GM10266 (cell line): ENCODE measurements around the gene SLC22A1.

ENCODE experiments used
- DNase-seq: peaks from one replicate; pipeline ENCODE4 v3.0.0; 2012; ENCODE audit errors: extremely low spot score
- CTCF ChIP-seq: IDR thresholded peaks from 2 replicates; pipeline ENCODE4 v1.5.1; 2012; ENCODE audit warnings: mild to moderate bottlenecking, low read depth; ENCODE audit not compliant: control insufficient read depth, insufficient read depth; ENCODE audit errors: missing control alignments

The SLC22A1 gene

GRCh38 chr6:160095146-160095845 is 26.3 kb upstream of the SLC22A1 start:
- no peak for DNase-seq
- no peak for TF ChIP-seq CTCF

- DNase-seq, result no peak
- no peak for TF ChIP-seq CTCF
Measured at GRCh38 chr6:160101277-160102205, 20.1 kb upstream of the SLC22A1 start.

GRCh38 chr6:160102399-160102798 is 19.2 kb upstream of the SLC22A1 start:
- DNase-seq, result no peak
- TF ChIP-seq CTCF, result no peak

- TF ChIP-seq CTCF, result peak; percentile 28
- DNase-seq, result no peak
Measured at GRCh38 chr6:160102956-160103824, 18.4 kb upstream of the SLC22A1 start.

- TF ChIP-seq CTCF, result no peak
- no peak for DNase-seq
Measured at GRCh38 chr6:160103825-160104100, 17.9 kb upstream of the SLC22A1 start.

- no peak for TF ChIP-seq CTCF
- DNase-seq, result no peak
Measured at GRCh38 chr6:160104821-160105517, 16.6 kb upstream of the SLC22A1 start.
